Measurements from ENCODE around the gene ATF3.

DNA sequence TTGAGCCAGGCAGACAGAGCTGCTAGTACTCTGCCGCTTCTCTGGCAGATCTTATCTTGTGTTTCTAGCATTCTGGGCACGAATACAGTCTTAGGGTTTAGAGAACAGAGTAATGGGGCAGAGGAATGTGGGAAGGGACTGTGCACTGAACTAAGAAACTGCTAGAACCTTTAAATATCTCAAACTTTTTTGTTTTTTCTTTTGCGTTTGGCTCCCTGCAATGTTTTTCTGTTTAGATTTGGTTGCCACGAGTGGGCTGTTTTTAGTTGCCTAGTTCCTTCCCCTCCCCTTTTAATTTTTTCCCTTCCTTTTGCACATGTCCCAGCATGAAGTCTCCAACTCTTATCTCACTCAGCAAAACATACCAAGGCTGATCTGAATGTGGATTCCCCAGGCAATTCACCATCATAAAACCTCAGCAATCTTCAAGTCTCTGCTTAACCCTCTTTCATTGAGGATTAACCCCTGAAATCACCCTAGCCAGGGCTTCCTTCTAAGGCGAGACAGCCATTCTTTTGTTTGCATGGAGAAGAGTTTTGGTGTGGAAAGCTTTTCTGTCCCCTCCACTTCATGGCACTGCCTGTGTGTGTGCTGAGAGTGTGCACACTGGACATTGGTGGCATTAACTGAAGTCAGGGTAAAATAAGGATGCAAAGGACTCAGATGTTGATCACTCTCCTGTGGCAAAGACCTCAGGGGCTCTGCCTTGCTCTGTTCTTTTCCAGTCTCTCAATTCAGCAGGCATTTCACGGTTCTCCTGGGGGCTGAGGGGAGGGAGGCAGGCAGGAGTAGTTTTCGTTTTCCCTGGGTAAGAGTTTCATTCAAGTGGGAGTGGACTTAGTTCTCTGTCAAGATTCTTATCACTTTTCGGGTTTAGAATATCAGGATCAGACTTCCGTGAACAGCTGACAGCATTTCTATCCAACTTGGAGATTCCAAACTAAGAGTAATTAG is 2.8 kb upstream of the ATF3 start:
- TF ChIP-seq SP1 (IDR thresholded peaks at IDR 0.05; ENCODE audit: low read depth) = no peak
- no peak for TF ChIP-seq EZH2 (IDR thresholded peaks at IDR 0.05)
